NCI-H526 (cell line): Measurements from ENCODE around the gene OR52L1.
"Not testable (repeated sequence)": the region's sequence is repeated elsewhere in the genome, so short reads cannot be mapped to it uniquely, and the experiment has no call there.

Experiments
- DNase-seq, 2 experiments: peaks; one replicate each; lab custom pipeline; 2025; lab: John Stamatoyannopoulos, UW

The OR52L1 gene

DNA sequence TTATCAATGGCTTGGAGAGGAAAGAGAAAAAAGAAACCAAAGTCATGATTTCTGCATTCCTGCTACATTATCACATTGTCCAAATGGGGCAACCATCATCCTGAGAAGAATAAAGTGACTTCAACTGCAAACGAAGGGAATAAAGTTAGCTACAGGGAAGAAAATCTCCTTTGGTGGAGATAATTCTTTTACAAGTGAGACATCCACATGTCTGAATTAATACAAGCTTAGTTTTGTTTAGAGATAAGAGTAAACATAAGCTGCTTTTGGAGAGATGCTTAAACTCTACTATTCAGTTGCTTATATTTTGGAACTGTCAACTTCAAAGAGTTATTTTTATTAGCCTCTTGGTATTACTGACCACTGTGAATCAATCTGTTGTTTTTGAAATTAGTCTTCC lies at the start of gene OR52L1:
Gene OR52L1, minus strand, starts transcription at position 101 of the 400 bp plus-strand sequence. Its CDS starts 55 bp downstream, at position 46.
- no peak for DNase-seq

DNA sequence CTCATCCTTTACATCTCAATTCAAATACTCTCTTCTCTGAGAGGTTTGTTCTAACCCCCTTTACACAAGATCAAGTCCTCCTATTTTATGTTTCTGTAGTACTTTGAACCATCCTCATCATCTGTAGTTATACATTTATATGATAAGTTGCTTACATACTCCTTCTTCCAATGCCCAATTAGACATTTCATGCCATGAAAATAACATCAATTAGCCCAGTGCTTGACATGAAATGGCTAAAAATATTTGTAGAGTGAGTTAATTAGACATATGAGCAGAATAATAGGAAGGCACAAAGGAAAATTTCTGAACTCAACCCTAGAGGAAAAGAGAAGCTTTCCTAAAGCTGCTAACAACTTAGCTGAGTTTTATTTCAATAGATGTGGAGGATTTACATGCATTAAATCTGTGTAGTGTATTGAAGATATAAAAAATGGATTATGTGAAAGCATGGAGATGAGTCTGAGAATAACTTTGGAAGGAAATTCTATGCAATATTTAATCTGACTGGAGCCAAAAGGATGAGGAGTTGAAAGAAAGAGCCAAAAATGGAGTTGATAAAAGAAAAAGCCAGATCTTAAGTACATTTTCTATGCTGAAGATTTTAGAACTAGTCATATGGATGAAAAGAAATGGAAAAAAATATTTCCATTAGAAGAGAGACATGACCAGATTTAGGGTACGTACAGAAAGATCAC lies 44.1 kb upstream of the OR52L1 start, which contains the start of gene OR56A1:
Gene OR56A1, minus strand, starts transcription at position 51 of the 698 bp plus-strand sequence. CDS start 3,066 bp downstream, outside the sequence.
- no peak for DNase-seq

DNA sequence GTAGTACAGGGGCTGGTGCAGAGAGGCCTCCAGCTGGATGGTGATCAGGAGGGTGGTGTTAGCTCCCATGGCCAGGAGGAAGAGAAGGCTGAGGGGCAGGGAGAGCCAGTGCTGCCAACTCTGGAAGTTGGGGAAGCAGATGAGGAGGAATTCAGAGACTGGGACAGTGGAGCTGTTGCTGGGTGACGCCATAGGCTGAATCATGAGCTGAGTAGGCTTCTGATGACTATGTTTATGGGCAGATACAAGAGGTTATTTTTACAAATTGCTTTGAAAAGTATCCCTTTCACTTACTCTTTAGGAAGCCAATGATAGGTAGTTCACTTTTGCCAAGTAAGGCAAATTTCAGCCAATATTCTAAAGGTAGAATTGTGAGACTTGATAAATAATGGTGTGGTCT lies 40.7 kb upstream of the OR52L1 start:
- no peak for DNase-seq

DNA sequence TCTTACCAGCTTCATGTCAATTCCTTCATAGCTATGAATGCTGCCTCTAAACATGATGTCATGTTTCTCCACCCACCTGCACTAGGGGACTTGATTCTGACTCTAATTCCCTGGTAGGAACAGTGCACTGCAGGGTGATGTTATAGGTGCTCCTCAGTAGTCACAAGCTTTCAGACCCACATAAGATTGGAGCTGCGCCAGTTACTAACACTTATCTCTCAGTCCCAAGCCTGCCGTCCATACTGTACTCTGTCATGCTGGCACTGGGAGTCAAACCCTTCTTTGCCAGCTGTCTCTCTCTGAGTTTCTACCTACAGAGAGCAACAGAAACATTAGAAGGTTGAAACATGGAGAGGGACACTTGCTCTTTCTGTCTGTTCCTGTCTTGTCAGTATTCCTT lies 38.3 kb upstream of the OR52L1 start:
- DNase-seq: no peak

DNA sequence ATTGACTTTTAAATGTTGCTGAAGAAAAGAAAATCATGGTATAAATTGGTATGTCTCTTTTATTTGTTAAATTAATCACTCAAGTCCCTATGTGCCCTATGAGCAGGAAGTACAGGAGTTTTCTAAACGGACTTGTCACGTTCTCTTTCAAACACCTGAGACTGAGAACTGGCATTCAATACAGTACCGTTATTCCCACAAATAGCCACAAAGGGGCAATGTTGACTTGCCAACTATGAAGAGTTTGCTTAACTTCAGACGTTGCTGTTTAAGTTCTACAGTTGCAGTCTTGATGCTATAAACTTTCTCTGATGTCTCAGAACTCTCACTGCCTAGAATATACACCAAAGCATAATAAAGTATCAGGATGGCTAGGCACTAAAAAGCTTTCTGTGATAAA lies 36.2 kb upstream of the OR52L1 start:
- peak in 1 of 2 experiments; percentile 58 for DNase-seq

DNA sequence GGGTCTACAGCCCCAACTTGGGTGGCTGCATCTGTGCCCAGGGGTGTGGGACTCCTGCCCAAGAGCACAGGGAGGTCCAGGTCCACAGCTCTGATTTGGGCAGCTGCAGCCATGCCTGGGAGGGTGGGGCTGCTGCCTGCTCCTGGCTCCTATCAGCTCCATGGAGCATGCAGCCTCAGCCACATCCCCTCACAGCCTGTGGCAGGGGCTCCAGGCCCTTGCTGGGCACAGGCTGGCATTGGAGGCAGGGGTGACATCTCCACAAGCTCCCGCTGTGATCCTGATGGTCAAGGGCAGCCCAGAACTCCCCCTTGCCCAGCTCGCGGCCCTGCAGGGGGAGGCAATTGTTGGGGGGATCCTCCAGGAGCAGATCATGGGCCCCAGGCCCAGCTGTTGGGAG lies 26.3 kb upstream of the OR52L1 start:
- no peak for DNase-seq

DNA sequence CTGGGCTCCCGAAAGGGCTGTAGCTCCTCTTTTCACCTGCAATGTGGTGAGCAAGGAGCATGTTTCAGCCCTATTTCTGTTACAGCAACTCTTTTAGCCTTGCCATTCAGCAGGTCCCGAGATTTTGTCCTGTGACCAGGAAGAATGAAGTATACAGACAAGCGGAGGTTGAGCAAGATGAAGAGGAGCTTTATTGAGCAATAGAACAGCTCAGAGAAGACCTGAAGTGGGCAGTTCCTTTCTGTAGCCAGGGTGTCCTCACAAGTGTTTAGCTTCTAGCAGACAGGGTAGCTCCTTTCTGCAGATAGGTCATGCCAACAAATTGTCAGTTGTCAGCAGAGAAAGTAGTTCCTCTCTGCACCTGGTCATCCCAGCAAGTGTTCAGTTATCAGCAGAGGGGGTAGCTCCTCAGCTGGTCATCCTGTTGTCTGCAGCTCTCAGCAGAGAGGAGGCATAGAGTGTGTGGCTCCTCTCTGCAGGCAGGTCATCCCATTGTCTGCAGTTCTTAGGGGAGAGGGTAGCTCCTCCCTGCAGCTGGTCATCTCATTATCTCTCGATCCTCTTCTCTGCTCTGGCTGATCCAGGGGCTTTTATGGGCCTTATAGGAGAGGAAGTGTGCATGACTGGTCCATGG lies 25.4 kb upstream of the OR52L1 start:
- no peak for DNase-seq

DNA sequence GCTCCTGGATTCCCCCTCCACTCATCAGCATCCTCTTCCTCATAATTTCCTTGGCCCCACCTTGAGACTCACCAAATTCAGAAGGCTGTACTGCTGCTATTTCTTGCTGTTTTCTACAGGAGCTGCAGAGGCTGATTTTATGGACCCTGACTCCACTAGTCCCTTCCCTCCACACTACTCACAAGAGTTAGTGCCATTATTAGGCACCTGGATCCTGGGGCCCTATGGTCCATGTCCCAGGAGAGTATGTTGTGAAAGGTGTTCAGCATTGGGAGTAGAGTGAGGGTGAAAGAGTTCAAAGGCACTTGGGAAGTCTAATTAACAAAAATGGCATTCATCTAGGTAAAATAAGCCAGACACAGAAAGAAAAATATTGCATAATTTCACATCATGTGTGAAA lies 20.1 kb upstream of the OR52L1 start, which contains the start of gene OR56A4:
Gene OR56A4, minus strand, starts transcription at position 101 of the 400 bp plus-strand sequence. CDS start 3,954 bp downstream, outside the sequence.
- DNase-seq: no peak

DNA sequence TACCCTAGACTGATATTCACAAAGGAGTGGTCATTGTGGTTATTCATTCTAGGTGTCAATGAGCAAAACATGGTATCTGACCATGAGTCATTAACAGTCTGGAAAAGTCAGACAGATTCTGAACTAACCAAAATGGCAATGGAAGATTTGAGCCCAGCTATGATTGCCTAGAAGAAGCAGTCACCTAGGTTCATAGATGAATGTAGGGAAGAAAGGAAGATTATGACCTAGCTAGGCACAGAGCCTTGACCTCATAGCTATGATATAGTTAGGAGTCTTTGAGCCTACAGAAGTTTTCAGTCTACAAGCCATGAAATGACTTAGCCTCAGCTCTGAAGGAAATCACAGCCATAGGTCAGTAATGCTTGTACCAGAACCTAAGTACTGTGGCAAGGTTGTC lies 19.6 kb upstream of the OR52L1 start:
- DNase-seq: no peak

DNA sequence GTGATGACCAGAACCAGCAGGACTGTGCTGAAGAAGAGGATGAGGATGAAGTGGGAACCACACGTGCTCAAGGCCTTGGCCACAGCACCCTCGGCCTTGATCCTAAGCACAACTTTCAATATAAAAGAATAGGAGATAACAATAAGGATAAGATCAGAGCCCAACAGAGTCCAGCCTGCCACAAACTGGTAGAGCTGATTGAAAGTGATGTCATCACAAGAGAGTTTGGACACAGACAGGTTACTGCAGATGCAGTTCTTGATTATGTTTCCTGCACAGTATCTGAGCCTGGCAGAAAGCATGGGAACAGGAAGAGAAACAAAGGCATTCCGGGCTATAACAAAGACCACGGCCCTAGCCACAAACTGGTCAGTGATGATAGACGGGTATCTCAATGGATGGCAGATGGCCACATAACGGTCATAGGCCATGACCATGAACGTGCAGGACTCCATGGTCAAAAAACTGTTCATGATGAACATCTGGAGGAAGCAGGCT lies 15.5 kb upstream of the OR52L1 start:
- DNase-seq: no peak

DNA sequence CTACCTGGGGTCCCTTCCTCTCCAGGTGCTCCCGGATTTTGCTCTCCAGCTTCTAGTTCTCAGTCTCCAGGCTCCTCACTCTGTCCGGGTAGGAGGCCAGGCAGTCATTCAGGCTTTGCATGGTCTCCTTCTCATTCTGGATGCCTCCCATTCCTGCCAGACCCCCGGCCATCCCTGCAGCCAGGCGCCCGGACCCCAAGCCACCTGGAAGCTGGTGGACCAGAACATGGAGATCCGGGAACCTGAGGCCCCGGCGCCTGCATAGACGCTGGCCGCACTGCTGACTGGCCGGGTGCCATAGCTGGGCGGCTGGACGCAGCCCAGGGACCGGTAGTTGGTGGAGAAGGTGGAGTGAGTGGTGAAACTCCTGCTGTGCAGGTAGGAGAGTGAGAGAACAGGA lies 8.0 kb upstream of the OR52L1 start:
- DNase-seq: no peak

DNA sequence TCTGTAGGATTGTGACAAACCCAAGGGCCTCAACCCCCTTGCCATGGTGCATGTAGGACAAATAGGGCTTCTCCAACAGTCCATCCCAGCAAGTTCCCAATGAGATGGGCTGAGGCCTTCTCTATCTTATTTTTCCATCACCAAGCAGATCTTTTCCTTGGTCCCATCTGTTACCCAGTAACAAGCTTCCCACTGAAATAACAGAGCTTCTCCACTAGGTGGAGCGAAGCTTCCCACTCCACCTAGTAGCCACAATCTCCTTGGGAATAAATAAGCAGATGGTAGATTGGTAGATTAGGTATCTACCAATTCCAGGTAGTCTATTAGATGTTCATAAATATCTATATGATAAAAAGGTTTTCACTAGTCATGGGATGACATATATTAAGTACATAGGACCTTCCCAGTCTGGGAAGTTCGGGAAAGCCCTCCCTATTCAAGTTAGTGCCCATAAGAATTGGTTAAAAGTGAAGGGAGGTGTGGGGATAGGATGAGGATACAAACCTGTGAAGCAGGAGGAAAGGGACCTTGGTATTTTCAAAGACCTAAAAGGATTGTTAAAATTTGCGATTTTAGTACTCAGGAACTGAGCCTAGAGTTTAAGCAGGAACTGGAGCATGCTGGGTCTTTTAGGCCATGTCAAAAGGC lies 5.9 kb upstream of the OR52L1 start:
- peak in 1 of 2 experiments; percentile 23 for DNase-seq

DNA sequence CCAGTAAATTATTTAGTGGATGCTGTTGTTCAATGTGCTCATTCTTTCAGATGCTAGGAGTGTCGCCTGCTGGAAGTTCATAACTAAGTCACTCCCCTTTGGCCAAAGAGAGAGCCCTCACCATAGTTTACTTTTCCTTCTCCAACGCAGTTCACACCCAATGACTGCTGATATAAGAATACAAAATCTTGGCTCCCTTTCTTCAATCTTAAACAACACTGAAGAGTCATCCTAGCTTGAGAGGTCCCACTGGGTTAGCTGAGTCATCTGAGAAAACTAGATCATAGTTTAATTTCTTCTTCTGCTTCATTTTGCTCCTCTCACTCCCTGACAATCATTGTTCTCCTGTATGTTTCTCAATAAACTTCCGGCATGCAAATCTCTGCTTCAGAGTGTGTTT lies 5.4 kb upstream of the OR52L1 start:
- DNase-seq: no peak

DNA sequence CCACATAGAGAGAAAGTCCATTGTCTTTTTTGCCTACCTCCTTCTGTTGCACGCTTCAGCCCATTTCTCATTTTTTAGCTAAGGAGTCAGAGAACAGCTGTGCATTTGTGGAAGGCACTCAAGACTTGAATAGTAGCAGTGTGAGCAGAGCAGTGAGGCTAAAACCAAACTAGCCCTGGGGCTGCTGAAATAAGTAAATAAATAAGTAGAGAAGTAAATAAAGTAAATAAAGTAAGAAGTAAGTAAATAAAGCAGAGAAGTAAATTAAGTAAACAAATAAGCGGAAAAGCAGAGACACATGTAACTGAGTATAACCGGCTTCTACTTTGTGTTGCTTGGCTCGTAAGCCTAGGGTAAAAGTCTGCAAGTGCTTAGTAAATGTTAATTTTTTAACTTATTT lies 2.4 kb upstream of the OR52L1 start:
- DNase-seq: no peak

DNA sequence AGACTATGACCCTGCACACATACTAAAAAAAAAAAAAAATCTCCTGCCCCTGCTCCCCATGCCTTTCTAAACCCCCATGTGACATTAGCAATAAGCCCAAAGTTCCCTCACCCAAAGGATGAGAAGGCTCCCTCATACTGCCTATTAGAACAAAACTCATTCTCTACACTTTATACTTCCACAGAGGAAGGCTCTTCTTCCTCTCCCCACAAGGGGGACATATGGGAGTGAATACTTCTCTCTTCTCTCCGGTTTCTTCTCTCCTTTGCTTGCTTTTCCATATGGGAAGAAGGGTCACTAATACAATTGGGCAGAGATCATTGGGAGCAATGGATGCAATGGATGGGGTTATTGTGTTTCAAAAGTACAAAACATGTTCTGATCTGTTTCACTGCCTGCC lies 3.3 kb downstream of the OR52L1 start:
- DNase-seq: no peak

DNA sequence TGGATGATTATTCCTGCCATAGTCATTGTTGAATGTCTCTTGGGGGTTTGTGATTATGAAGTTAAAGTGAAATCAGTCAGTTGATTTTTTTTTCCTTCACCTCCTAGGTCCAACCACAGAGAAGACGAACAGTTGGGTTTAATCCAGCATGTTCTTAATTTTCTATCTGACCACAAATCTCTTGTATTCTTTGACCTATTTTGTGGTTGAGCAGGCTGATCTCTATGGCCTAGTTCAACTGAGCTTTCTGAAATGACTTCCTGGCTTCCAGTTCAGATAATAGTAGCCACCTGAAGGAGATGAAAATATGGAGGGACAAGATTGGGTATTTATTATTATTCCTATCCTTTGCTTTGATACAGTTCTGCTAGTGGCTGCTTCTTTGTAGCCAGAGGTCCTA lies 13.3 kb downstream of the OR52L1 start:
- DNase-seq: no peak

DNA sequence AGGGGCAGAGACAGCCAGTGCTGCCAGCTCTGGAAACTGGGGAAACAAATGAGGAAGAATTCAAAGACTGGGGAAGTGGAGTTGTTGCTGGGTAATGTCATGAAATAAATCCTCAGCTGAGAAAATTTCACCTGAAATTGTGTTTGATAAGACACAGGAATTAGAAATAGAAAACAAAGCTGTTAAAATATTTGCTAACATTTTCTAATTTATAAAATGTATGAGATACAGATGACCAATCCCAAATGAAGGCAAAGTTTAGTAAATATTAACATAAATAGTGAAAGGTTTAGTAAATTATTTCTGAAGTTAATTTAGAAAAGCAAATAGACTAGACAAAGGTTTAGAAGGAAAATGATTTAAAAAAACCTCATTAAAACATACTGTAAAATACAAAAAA lies 18.4 kb downstream of the OR52L1 start, which contains the start of gene OR56A5:
Gene OR56A5, minus strand, starts transcription at position 101 of the 400 bp plus-strand sequence. Its CDS starts 0 bp downstream, at position 101.
- DNase-seq: no peak

DNA sequence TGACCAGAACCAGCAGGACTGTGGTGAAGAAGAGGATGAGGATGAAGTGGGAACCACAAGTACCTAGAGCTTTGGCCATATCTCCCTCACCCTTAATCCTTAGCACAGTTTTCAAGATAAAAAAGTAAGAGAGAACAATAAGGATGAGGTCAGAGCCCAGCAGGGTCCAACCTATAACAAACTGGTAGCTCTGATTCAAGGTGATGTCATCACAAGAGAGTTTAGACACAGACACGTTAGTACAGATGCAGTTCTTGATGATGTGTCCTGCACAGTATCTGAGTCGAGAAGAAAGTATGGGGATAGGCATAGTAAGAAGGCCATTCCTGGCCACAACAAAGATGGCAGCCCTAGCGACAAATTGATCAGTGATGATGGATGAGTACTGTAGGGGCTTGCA lies 19.1 kb downstream of the OR52L1 start:
- no peak for DNase-seq

DNA sequence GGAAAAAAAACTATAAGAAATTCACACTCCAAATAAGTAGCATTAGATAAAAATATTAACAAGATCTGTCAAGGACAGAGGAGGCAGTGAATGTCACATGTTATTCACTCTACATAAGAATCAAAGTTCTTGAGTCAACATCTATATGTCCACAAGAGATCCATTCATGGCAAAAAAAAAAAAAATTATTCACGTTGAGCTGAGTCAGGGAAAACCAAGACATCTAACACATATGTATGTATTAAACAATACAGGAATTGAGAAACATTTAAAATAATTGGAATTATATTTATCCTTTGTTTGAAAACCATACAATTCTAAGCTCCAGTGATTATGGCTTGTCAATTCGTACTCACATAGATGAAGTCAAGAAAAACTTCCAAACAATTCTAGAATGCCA lies 19.8 kb downstream of the OR52L1 start:
- DNase-seq: no peak

DNA sequence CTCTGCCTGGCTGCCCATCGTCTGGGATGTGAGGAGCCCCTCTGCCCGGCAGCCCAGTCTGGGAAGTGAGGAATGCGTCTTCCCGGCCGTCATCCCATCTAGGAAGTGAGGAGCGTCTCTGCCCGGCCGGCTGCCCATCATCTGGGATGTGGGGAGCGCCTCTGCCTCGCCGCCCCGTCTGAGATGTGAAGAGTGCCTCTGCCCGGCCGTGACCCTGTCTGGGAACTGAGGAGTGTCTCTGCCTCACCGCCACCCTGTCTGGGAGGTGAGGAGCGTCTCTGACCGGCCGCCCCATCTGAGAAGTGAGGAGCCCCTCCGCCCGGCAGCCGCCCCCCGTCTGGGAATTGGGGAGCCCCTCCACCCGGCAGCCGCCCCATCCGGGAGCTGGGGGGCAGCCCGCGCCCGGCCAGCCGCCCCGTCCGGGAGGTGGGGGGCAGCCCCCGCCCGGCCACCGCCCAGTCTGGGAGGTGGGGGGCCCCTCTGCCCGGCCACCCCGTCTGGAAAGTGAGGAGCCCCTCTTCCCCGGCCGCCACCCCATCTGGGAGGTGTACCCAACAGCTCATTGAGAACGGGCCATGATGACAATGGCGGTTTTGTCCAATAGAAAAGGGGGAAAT lies 26.0 kb downstream of the OR52L1 start:
- not testable (repeated sequence) for DNase-seq

DNA sequence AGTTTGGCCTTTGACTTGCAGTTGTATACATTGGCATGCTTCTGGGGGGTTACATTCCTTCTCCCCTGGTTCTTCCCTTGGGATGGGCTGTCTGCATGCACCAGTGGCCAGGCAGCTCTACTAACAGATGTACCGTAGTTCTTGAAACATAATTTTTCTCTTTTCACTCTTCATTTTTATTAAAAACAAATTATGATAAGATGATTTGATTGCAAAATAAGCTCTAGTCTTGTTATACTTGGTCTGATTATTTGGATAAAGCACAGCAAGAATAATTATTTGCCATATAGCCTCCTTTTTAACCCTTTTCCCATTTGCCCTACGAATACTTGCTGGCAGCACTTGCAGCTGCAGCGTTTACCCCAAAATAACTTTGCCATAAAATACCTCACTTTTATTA lies 31.2 kb downstream of the OR52L1 start:
- no peak for DNase-seq

DNA sequence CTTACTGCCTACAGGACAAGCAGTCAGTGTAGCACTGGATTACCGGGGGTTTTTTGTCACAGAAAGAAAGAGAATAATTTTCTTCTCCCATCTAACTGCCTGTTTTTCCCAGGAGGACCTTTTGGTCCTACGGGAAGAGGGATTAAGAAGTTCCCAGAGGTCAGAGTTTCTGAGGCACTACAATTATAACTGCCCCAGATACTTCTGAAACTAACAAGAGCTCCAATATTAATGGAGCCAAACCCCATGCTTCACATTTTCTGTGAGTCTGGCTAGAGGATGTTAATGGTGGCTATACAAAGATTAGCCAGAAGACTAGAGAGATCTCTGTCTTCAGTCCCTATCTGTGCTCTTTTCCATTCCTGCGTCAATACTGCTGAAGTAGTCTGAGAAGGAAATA lies 44.8 kb downstream of the OR52L1 start, which contains the start of gene OR56A3:
Gene OR56A3, plus strand, starts transcription at position 301 of the 400 bp plus-strand sequence. CDS start 5,096 bp downstream, outside the sequence.
- DNase-seq: no peak
